Subcutaneous adipose tissue (tissue), 4 donors: ENCODE measurements around the gene CSMD2. TPM values are rescaled to one million over a fixed set of nuclear protein-coding genes. Genes with fewer than 3 reads are reported as not detected.

ENCODE experiments used
- CTCF ChIP-seq: fragments of 450-650 bp; IDR thresholded peaks from one replicate; pipeline ENCODE4 v1.5.1; 2016; ENCODE audit warnings: low read depth, mild to moderate bottlenecking, control low read depth, antibody characterized with exemption, moderate library complexity
- total RNA-seq, 4 donors: library from RNA; depleted of rRNA; stranded (reverse); fragments of >200 nt; gene quantifications; one replicate each; pipeline ENCODE4 v1.1.0, GENCODE V29; 2016

The CSMD2 gene
- total RNA-seq, 4 donors from 2014 or later: 0.38 to 4.4 (median 1.00) TPM

GRCh38 chr1:33547576-33547975 lies 617.5 kb downstream of the CSMD2 start:
- no peak for TF ChIP-seq CTCF

- TF ChIP-seq CTCF: no peak
These were observed 623.1 kb downstream of the CSMD2 start for GRCh38 chr1:33541966-33542365.

- TF ChIP-seq CTCF: no peak
These were observed 627.1 kb downstream of the CSMD2 start for GRCh38 chr1:33537885-33538284.

- TF ChIP-seq CTCF: no peak
These were observed 629.7 kb downstream of the CSMD2 start for GRCh38 chr1:33535334-33535733.

- TF ChIP-seq CTCF: no peak
These were observed 632.1 kb downstream of the CSMD2 start for GRCh38 chr1:33532936-33533335.

- no peak for TF ChIP-seq CTCF
These were observed 632.8 kb downstream of the CSMD2 start for GRCh38 chr1:33532250-33532649.

- no peak for TF ChIP-seq CTCF
These were observed 635.1 kb downstream of the CSMD2 start for GRCh38 chr1:33529957-33530356.
